Measurements from ENCODE around the gene INAVA.
"Not testable (repeated sequence)": the region's sequence is repeated elsewhere in the genome, so short reads cannot be mapped to it uniquely, and the experiment has no call there.

The INAVA gene

DNA sequence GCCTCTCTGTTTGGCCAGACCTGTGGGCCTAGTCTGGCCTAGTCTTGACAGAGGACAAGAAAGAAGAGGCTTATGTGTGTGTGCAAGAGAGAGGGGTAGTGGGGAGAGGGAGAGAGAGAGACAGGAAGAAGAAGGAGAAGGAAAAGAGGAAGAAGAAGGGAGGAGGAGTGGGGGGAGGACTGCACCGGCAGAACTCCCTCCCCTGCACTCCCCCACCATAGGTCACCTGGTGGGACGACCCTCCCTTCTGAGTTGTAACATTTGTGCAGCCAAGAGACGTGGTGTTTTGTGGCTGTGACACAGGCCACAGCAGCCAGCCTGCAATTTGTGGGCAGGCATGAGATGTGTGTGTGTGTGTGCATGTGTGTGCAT lies 4.3 kb downstream of the INAVA start:
- no peak for DNase-seq (ENCODE audit: low read depth)

DNA sequence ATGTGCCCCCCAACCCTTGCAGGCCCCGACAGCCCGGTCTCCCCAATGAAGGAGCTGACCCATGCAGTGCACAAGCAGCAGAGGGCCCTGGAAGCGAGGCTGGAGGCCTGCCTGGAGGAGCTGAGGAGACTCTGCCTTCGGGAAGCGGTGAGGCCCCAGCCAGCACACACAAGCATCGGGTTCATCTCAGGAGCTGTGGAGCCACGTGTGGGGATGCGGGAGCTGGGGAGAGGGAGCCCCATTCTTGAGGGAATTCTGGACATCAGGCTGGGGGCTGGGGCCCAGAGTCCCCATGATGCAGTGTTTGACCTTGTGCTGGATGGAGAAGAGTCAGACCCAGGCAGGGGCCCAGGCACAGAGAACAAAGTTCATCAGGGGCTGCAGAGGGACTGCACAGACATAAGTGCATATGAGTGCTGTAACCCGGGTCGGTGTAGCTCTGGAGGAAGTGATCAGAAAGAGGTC lies 4.8 kb downstream of the INAVA start:
- no peak for DNase-seq (ENCODE audit: low read depth)

DNA sequence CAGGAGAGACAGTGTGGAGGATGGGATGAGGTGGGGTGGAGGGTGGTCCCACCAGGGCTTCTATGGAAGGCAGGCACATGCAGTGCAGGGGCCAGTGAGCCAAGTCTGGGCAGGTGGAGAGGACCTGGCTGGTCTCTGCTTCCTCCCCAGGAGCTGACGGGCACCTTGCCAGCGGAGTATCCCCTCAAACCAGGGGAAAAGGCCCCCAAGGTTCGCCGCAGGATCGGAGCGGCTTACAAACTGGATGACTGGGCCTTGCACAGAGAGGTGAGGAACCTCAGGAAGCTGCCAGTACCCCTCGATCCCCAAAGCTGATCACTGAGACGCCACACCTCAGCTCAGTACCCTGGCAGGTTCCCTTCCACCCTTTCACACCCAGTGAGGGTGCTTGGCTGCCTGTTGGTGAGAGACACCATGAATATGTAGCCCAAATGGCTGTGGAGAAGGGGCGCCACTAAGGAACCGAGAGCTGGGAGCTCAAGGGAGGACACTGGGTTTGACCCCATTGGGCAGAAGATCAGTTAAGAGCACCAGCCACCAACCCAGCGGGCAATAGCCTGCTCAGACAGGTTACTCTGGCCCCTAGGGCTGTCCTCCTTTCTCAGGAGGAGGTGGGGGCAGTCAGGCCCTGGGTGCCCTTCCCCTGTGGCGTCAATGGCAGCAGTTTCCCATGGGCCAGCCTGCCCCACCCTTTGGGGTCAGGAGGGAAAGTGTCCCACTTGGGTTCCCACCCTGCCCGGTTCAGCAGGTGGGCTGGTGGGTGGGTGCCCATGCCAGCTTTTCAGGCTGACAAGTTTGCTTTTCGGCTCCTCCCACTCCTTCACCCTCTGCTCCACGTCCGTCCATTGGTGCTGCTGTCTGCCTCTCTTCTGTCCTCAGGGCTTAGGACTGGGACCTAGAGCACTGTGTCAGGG lies 5.5 kb downstream of the INAVA start:
- DNase-seq (ENCODE audit: low read depth) = no peak

DNA sequence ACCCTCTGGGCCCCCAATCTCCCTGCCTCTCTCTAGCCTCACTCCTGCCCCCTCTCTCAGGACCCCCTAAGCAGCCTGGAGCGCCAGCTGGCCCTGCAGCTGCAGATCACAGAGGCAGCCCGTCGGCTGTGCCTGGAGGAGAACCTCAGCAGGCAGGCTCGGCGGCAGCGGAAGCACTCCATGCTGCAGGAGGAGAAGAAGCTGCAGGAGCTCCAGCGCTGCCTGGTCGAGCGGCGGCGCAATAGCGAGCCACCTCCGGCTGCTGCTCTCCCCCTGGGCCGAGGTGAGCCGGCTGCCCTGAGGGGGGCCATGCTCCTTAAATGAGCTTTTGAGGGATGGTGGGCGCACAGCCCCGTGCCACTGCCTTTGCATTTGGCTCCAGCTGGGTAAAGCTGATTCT lies 6.2 kb downstream of the INAVA start:
- no peak for DNase-seq (ENCODE audit: low read depth)

DNA sequence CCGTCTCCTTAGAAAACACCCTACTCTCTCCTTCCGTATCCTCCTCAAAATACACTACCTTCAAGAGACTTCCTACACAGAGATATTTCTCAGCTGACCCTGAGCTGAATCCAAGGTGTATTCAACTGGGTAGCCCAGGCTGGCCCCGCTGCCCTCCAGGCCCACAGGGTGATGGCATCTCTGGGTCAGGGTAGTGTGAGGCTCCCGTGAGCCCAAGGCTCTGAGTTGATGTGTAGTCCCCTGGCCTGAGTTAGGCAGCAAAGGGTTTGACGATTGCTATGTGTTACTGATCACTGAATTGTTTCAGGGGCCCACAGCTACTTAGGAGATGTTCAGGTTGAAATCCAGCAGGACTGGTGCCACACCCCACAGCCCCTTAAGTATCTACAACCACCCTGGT lies 6.7 kb downstream of the INAVA start:
- DNase-seq (ENCODE audit: low read depth) = no peak

GRCh38 chr1:200901796-200902444 lies 7.2 kb downstream of the INAVA start:
- DNase-seq (ENCODE audit: low read depth) = no peak

DNA sequence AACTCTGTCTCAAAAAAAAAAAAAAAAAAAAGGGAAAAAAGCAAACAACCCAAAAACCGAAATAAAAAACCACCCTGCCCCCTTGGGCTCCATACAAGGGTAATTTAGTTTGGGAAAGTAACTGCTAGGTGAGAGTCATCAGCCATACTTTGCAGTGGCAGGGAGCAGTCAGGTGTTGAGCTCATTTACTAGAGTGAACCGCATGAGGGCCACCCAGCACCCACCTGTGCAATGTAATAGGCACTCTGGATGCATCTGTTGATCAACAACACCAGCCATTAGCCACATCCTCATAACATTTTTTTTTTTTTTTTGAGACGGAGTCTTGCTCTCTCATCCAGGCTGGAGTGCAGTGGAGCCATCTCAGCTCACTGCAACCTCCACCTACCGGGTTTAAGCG lies 9.1 kb downstream of the INAVA start:
- no peak for DNase-seq (ENCODE audit: low read depth)

GRCh38 chr1:200904772-200905171 lies 10.1 kb downstream of the INAVA start:
- DNase-seq (ENCODE audit: low read depth) = no peak

DNA sequence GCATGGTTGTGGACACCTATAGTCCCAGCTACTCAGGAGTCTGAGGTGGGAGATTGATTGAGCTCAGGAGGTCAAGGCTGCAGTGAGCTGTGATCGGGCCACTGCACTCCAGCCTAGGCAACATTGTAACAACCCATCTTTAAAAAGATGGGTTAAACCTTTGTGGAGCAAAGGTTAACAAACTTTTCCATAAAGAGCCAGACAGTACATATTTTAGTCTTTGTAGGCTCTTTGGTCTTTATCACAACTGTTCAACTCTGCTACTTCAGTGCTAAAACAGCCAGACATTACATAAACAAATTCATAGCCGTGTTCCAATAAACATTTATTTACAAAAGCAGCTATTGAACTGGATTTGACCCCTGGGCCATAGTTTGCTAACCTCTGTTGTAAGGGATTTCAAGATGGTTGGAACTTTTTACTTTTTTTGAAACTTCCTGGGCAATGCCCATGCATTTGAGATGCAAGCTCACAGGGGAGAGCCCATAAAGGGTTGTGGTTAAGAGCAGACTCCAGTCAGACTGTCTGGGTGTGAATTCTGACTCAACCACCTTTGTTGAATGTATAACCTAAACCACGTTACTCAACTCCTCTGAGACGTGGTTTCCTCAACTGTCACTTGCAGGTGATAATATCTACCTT lies 10.8 kb downstream of the INAVA start:
- DNase-seq (ENCODE audit: low read depth) = no peak

DNA sequence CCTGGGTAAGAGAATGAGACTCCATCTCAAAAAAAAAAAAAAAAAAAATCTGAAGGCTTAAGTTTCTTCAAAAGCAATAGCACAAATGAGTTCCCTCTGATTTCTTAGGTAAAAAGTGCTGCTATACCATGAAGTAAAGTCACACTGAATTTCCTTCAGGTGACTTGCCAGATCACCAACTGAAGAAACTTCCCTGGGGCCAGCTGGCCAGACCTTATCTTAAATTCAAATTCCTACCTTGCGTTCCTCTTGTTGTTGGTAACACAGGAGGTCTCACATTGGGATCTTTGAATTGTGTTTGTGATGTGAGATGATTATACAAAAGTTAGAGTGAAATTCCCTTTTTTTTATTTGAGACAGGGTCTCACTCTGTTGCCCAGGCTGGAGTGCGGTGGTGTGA lies 11.8 kb downstream of the INAVA start:
- no peak for DNase-seq (ENCODE audit: low read depth)

DNA sequence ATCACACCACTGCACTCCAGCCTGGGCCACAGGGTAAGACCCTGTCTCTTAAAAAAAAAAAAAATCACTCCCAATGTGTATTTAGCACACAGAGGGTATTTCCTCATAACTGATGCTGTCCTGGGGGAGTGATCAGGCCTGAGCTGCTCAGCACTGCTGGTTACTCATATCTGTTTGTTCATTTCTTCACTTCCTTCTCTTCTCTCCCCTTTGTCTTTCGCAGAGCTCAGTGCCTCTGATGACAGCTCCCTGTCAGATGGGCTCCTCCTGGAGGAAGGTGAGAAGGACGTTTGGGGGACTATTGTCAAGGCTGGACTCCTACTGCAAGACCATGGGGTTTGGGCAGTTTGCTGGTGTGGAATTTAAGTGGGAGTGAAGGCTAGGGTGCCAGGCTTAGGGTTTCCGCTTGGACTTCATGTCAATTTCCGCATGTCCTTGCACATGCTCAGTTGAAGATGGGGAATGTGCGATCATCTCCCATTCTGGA lies 13.0 kb downstream of the INAVA start:
- DNase-seq (ENCODE audit: low read depth) = no peak

GRCh38 chr1:200908191-200908868 lies 13.6 kb downstream of the INAVA start:
- DNase-seq (ENCODE audit: low read depth) = no peak

DNA sequence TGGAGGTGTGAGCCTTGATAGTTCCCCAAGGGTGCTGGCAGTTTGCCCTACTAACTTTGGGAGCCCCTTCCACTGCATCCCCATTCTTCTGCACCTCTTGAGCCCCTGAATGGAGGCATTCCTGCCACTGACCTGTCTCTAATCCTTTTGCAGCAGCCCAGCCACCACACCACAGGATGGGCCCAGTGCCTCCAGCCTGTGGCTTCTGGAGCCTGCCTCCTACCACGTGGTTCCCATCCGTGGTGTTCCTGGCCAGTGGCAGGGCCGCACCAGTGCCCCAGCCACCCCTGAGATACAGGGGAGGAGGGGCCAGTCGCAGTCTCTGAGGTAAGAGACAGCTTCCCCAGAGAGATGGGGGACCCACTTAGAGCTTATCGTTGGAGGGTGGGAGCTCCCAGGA lies 14.4 kb downstream of the INAVA start:
- DNase-seq (ENCODE audit: low read depth) = no peak

DNA sequence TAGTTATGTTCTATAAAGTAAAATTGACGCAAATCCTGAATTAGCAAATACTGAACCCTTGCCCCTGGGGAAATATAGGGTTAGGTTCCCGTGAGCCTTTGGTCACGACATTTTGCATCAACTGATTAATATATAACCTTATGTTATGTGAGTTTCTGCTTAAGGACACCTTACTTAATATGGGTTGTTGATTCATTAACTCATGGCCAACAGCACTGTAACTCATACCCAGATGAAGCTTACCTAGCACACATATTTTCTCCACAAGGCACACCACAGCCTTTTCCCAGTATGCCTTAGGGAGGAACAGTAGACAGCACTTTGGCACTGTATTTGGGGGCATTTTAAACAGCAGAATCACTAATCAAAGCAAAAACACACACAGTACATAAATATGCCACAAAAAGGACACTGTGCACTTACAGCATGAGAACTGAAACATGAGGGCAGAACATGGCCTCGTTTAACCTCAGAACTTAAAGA lies 15.1 kb downstream of the INAVA start:
- no peak for DNase-seq (ENCODE audit: low read depth)

DNA sequence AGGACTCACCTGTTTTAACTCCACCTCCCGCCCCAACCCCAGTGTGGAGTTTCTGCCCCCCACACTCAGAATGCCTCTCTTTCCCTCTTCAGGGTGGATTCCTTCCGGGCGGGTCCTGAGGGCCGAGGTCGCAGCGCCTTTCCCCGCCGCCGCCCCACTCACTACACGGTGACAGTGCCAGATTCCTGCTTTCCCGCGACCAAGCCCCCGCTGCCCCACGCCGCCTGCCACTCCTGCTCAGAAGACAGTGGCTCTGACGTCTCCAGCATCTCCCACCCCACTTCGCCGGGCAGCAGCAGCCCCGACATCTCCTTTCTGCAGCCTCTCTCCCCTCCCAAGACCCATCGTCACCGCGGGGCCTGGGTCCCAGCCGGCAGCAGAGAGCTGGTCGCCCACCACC lies 16.7 kb downstream of the INAVA start:
- no peak for DNase-seq (ENCODE audit: low read depth)

DNA sequence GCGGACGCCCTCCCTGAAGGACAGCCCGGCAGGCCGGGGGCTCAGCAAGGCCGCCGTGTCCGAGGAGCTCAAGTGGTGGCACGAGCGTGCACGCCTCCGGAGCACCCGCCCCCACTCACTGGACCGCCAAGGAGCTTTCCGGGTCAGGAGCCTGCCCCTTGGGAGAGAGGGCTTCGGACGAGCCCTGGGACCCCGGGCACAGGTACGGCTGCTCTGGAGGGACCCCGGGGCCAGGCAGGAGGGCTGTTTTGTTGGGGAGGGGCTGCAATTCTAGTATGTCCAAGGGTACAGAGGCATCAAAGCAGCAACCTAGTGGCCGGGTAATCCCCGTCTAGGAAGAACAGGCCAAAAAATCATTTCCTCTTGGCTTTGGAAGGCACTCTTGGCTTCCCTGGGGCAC lies 17.2 kb downstream of the INAVA start:
- DNase-seq (ENCODE audit: low read depth) = not testable (repeated sequence)

DNA sequence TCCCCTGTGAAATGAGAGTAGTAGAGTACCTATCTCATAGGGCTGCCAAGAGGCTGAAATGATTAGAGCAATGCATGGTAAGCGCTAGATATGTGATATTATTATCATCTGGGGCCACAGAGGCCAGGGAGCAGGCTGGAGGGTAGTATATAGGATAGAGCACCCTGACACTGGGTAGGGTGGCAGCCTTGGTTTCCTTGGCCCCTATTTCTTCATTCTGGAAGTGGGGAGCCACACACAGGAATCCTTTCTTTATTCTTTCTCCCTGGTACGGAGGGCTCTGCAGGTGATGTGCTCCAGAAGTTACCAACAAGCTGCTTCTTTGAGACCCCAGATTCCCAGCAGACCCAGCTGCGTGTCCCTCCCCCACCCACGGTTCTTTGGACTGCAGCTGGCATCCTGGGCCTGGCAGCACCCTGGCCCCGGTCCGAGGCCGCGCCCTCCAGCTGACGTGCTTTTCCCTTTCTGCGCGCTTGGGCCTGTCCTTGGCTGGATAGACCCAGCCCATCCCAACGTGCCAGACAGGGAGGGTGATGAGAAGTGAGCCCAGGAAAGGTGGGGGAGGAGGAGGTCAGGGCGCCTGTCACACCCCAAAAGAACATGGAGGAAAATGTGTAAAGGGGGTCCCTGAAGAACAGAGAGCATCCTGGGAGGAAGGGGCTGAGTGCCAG lies 18.2 kb downstream of the INAVA start:
- DNase-seq (ENCODE audit: low read depth) = no peak

DNA sequence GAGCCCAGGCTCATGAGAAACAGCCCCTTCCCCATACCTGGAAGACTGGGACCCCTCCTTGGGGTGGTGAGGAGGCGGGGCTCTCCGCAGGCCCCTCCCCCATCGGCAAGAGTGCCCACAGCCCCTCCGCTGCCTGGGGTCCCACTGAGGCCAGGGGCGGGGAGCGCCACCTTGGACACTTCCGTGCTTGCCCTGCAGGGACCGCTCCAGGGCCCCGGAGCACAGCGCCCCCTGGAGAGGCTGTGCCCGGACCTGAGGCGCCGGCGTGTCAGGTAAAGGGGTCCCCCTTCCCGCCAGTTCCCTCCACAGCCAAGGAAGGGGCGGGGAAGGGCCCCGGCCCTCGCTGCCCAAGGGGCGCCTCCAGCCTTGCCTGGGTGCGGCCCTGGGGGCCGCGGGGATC lies 21.5 kb downstream of the INAVA start:
- DNase-seq (ENCODE audit: low read depth) = no peak

- no peak for DNase-seq (ENCODE audit: low read depth)
Observed at GRCh38 chr1:200916681-200917080, 22.0 kb downstream of the INAVA start.

DNA sequence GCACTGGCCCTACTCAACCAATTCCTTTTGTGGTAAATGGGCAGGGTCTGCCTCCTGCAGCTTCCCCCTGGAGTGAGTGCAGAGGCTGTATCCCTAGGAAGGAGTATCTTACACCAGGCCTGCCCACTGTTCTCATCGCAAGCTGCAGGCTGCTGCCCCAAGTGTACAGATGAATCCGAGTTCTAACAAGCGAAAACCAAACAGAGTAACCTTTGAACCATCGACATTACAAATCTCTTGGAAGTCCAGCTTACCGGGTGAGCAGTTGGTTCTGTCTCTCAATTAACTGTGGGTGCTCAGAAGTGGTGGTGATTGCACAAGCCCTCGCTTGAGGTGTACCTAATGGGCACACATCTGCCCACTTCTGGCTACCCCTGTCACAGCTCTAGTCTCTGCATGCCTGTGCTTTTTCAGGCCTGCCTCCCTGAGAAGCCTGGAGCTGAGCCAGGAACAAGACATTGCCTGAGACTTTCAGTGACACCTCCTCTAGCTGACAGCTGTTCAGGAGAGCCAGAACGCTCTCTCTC lies 22.7 kb downstream of the INAVA start:
- DNase-seq (ENCODE audit: low read depth) = no peak

- no peak for DNase-seq (ENCODE audit: low read depth)
Observed at GRCh38 chr1:200918006-200918405, 23.3 kb downstream of the INAVA start.

All from stimulated activated CD8-positive, alpha-beta memory T cell treated with anti-CD3 and anti-CD28 coated beads, Interleukin-4, amount 100 ng/mL, for 24 hours (primary cell).